ENCODE measurements around the gene GSN.

Gene GSN

DNA sequence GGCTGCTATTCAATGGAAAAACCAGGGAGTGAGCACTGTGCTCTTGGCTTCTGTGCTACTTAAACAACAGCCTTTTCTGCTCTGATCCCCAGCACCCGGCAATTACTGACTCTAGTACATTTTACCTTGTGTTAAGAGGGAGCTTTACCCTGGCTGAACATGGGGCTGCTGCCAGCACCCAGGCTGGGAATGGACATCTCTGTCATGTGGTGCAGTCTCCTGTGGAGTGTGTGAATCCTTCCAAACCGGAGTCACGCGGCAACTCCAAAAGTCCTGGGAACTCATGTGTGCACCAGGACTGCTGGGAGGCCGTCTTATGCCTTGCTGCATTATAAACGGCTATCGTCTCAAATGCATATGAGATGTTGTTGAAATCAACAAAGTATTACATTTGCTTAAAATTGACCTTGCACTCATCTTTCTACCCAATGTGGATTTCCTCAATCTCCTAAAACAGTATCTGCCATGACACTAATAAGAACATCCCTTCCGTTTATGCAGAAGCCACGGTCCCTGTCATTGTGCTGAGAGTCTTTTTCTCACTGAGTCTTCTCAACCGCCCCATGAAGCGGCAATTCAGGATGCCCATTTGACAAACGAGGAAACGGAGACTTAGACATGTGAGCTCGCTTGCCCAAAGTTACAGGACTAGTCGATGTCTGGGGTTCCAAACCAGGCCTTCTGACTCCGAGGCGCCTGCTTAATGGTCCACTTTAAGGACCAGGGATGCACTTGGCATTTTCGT is 884 bp upstream of the GSN start:
- Histone ChIP-seq H3K9ac (ENCODE audit: low read depth, low read length) (peak overlapping the region; percentile 78), H3K9me3 (replicated peaks; ENCODE audit: low read length) (no peaks in the 10 kb centered on the region), H3K4me3 (ENCODE audit: low read length) (peak overlapping the region; percentile 85), H3K4me1 (ENCODE audit: control insufficient read depth, insufficient read depth, low read length) (peaks cover 44% of the 10 kb centered on the region), H3K36me3 (ENCODE audit: insufficient read depth, low read length) (no peaks in the 10 kb centered on the region), H3K27me3 (ENCODE audit: control insufficient read depth, insufficient read depth, low read length) (no peaks in the 10 kb centered on the region), H3K4me2 (ENCODE audit: low read length) (peak overlapping the region; percentile 94)

DNA sequence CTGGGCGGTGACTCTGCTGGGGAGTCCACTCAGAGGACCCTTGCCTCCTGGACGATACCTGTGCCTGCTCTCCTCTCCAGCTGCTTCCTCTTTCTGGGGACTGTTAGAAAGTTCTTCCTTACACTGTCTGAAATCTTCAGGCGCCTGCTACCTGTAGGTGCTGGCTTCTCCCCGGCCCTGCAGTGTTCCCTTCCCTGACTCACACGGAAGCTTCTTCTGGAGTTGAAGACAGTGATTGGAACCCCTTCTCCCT is 562 bp downstream of the GSN start:
- H3K4me1 ChIP-seq (ENCODE audit: control insufficient read depth, insufficient read depth, low read length), result peaks cover 48% of the 10 kb centered on the region

DNA sequence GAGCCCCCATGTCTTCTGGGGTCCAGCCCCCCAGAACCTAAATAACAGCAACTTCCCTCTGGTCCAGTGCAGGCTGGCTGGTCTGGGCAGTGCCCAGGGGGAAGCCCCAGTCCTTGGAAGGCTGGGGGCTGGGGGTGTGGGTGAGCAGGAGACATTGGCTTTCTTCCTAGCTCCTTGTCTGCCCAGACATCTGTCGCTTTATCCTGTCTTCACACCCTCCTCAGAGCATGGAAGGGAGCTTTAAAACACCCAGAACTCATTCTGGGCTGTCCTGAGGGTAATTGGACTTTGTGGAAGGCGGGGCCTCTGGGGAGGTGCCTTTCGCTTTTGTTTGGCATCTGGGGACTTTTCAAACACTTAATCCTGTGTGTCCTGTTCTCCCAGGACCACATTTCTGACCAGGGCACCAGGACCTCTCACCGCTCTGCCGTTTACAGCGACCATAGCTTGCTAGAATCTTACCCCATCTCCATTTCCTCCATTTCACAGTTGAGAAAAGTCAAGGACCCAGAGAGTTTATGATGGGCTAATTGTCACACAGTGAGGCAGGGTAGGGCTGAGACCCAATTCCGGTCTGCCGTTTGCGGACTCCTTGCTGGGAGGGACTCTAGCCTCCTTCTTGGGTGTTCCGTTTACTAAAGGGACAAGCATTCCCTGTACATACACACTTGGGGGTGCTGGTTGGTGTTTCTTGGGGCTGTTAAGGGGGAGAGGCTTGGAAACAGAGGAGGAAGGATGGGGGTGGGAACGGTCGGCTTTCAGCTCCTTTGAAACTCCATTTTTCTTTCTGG is 1.1 kb downstream of the GSN start:
- Histone ChIP-seq H3K9me3 (replicated peaks; ENCODE audit: low read length) (no peaks in the 10 kb centered on the region), H3K27me3 (ENCODE audit: control insufficient read depth, insufficient read depth, low read length) (no peaks in the 10 kb centered on the region), H3K4me2 (ENCODE audit: low read length) (peak overlapping the region; percentile 94), H3K4me3 (ENCODE audit: low read length) (peak overlapping the region; percentile 85), H3K9ac (ENCODE audit: low read depth, low read length) (peak overlapping the region; percentile 85), H3K36me3 (ENCODE audit: insufficient read depth, low read length) (no peaks in the 10 kb centered on the region), H3K4me1 (ENCODE audit: control insufficient read depth, insufficient read depth, low read length) (peaks cover 50% of the 10 kb centered on the region)

More for the DNA sequence above, 562 bp downstream of the GSN start:
- no peaks in the 10 kb centered on the region for H3K36me3 ChIP-seq (ENCODE audit: insufficient read depth, low read length)
- no peaks in the 10 kb centered on the region for H3K27me3 ChIP-seq (ENCODE audit: control insufficient read depth, insufficient read depth, low read length)
- H3K4me2 ChIP-seq (ENCODE audit: low read length), result peak overlapping the region; percentile 94
- H3K9ac ChIP-seq (ENCODE audit: low read depth, low read length), result peak overlapping the region; percentile 85
- no peaks in the 10 kb centered on the region for H3K9me3 ChIP-seq (replicated peaks; ENCODE audit: low read length)
- peak overlapping the region; percentile 85 for H3K4me3 ChIP-seq (ENCODE audit: low read length)

DNA sequence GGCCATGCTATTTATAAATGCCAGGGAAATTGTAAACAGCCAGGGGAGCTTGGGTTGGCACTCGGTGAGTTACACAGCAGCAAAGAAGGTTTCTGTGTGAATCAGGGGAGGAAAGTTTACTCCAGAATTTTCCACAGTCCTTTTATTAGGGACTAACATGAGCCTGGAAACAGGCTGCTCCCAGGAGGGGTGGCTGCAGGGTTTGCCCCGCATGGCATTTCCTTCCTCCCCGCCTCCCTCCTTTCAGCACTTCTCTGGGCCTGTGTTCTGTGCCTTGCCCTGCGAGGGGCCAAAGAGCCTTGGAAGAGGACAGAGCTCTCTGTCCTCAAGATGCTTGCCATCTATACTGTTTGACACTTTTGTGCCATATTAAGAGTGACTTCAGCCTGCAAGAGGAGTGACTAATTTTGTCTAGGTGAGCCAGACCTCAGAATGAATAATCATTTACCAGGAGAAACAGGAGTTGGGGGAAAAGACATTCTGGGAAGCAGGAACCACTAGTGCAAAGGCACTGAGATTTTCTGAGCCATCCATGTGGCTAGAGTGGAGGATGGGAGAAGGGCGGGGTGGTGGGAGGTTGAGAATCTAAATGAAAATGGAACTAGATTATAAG is 1.8 kb downstream of the GSN start:
- H3K4me3 ChIP-seq (ENCODE audit: low read length), result peak overlapping the region; percentile 85
- H3K27me3 ChIP-seq (ENCODE audit: control insufficient read depth, insufficient read depth, low read length), result no peaks in the 10 kb centered on the region
- H3K36me3 ChIP-seq (ENCODE audit: insufficient read depth, low read length), result no peaks in the 10 kb centered on the region
- peak overlapping the region; percentile 85 for H3K9ac ChIP-seq (ENCODE audit: low read depth, low read length)
- H3K9me3 ChIP-seq (replicated peaks; ENCODE audit: low read length), result no peaks in the 10 kb centered on the region
- H3K4me1 ChIP-seq (ENCODE audit: control insufficient read depth, insufficient read depth, low read length), result peaks cover 57% of the 10 kb centered on the region
- H3K4me2 ChIP-seq (ENCODE audit: low read length), result peak overlapping the region; percentile 94

DNA sequence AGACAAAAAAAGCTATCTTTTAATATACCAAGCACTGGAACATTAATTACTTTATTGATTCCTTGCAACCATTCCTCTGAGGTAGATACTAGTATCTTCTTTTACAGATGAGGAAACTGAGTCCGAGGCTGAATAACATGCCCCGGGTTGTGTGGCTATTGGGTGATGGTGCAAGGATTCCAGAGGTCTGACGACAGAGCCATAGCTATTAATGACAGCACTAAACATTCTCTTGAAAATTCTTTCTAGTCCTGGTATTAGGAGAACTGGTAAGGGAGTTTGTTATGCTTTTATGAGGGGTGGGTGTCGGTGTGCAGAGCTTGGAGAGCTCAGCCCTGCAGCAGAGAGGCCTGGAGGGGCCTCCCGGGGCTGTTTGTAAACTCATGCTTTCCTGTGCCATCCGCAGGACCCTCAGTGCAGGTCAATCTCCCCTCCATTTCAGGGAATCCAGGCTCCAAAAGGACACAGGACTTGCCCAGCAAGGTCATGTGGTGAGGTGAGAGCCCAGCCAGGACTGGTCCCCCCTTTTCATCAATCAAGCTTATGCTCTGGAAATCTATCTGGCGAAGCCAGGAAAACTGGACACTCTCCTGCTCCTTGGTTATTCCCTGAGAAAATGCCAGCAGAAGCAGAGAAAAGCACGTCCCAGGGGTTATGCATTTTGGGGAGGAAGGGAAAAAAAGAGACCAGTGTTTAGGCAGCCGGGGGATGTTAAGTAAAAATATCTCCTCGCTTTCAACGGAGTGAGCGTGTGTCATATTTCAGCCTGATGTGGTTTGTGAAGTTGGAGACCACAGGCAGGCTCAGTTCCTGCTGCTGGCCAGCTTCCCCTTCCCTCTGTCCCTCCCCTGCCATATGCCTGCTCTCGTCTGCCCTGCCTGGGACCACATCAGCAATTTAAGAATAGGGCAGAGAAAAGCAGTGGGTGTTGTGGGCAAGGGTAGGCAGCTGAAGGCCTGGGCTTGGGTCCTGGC is 3.7 kb downstream of the GSN start:
- H3K4me2 ChIP-seq (ENCODE audit: low read length), result peak overlapping the region; percentile 94
- no peaks in the 10 kb centered on the region for H3K9me3 ChIP-seq (replicated peaks; ENCODE audit: low read length)
- H3K9ac ChIP-seq (ENCODE audit: low read depth, low read length), result peak overlapping the region; percentile 85
- no peaks in the 10 kb centered on the region for H3K36me3 ChIP-seq (ENCODE audit: insufficient read depth, low read length)
- no peaks in the 10 kb centered on the region for H3K27me3 ChIP-seq (ENCODE audit: control insufficient read depth, insufficient read depth, low read length)
- H3K4me1 ChIP-seq (ENCODE audit: control insufficient read depth, insufficient read depth, low read length), result peaks cover 75% of the 10 kb centered on the region
- peak overlapping the region; percentile 47 for H3K4me3 ChIP-seq (ENCODE audit: low read length)

DNA sequence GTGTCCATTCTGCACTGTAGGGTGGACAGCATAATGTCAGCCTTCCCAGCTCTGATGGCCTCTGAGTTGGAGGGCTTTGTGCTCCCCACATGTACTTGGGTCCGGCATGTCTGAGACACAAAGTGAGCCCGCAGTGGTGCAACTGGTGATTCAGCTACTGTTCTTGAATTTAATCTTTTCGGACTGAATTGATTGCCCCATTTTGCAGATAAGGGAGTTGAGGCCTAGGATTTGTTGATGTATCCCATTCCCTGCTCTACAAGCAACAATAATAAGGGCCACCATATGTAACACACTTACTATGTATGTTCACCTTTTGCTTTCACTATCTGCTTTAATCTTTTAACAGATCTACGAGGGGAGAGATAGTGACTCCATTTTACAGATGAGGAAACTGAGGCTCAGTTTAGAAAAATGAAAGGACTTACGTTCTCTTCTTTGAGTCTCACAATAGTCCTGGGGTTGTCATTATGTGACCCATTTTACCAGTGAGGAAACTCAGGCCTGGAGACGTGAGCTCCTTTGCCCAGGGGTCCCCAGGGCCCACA is 4.5 kb downstream of the GSN start:
- no peaks in the 10 kb centered on the region for H3K27me3 ChIP-seq (ENCODE audit: control insufficient read depth, insufficient read depth, low read length)
- H3K4me3 ChIP-seq (ENCODE audit: low read length), result peak overlapping the region; percentile 40
- H3K4me1 ChIP-seq (ENCODE audit: control insufficient read depth, insufficient read depth, low read length), result peaks cover 79% of the 10 kb centered on the region
- H3K4me2 ChIP-seq (ENCODE audit: low read length), result peak overlapping the region; percentile 94
- no peaks in the 10 kb centered on the region for H3K36me3 ChIP-seq (ENCODE audit: insufficient read depth, low read length)
- no peaks in the 10 kb centered on the region for H3K9me3 ChIP-seq (replicated peaks; ENCODE audit: low read length)
- H3K9ac ChIP-seq (ENCODE audit: low read depth, low read length), result peak overlapping the region; percentile 85

DNA sequence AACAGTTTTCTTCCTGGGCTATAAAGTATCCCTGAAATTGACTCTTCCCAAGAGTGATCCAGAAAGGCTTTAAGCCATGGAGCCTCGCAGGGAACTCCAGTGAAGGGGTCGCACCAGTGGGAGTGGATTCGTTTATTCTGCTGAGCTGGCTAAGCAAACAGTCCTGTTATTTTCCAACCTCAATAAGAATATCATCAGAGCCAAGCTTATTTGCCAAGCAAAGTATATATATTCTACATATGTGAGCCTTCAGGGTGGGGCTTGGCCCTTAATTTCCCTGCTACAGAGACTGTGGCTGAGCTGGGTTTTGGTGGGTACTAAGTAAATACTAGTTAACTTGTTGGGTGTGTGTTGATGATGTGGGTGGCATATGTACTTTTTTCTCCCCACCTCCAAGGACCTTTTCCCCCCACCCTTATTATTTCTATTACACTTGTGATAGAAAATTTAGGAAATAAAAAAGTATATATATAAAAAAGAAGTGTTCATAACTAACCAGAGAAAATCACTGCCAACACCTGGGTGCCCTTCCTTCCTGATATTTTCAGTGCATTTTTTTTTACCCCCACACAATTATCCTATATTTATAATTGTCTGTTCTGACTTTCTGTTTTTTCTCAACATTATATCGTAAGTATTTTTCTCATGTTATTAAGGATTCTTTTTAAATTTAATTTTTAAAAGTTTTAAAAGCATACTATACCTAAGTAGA is 5.3 kb downstream of the GSN start:
- Histone ChIP-seq H3K4me1 (ENCODE audit: control insufficient read depth, insufficient read depth, low read length) (peaks cover 83% of the 10 kb centered on the region), H3K4me3 (ENCODE audit: low read length) (no peak overlapping the region), H3K9me3 (replicated peaks; ENCODE audit: low read length) (no peaks in the 10 kb centered on the region), H3K9ac (ENCODE audit: low read depth, low read length) (no peak overlapping the region), H3K27me3 (ENCODE audit: control insufficient read depth, insufficient read depth, low read length) (no peaks in the 10 kb centered on the region), H3K4me2 (ENCODE audit: low read length) (no peak overlapping the region), H3K36me3 (ENCODE audit: insufficient read depth, low read length) (no peaks in the 10 kb centered on the region)

DNA sequence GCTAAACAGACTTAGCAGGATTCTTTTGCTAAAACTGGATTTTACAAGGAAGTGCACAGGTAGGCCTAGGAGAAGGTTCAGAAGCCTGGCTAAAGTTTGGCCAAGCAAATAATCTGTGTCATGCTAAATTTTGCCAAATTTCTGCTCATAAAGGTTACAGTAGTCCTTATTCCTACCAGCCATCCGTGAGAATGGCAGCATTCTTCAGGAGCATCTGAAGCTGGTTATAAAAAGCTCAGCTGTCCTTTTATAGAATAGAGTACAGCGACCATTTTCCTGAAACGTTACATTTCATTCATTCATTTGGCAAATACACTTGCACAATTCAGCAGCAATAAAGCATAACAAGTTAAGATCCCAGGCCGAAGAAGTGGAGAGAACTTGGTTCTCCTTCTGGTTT is 6.9 kb downstream of the GSN start:
- Histone ChIP-seq H3K27me3 (ENCODE audit: control insufficient read depth, insufficient read depth, low read length) (no peaks in the 10 kb centered on the region), H3K4me3 (ENCODE audit: low read length) (no peak overlapping the region)

DNA sequence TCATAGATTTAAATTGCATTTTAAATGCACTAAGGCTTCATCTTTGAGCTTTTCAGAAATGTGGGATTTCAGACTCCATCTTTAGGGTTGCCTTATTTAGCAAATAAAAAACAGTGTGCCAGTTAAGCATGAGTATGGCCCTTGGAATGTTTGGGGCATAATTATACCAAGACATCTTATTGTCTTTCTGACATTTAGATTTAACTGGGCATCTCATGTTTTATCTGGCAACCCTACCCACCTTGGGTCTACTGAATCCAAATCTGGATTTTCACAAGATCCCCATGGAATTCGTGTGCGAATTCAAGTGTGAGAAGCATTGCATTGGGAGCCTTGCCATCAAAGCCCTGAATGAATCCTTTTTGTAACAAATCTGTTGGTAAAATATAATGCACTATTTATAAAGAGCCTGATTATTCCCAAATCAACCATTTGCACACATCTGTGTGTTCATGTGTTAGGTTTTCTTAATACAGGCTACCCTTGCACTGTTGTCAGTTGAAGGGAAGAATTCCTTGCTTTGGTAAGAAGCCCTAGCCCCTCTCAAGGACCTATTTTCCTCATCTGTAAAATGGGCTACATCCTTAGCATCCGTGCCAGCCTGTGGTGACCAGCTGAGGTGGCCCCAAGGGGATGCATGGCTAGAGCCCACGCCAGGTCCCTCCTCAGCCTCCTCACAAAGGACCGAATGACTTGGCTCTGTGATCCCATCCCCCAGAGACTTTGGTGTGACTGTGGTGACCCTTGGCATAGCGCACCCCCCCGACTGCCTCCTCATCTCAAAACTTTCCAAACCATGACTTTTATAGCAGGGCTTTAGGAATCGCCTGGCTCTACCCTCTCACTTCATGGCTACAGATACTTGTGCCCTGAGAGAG is 8.1 kb downstream of the GSN start:
- H3K9ac ChIP-seq (ENCODE audit: low read depth, low read length), result no peak overlapping the region
- H3K27me3 ChIP-seq (ENCODE audit: control insufficient read depth, insufficient read depth, low read length), result no peaks in the 10 kb centered on the region
- H3K4me2 ChIP-seq (ENCODE audit: low read length), result peak overlapping the region; percentile 28
- H3K4me1 ChIP-seq (ENCODE audit: control insufficient read depth, insufficient read depth, low read length), result peaks cover 92% of the 10 kb centered on the region
- H3K4me3 ChIP-seq (ENCODE audit: low read length), result no peak overlapping the region
- no peaks in the 10 kb centered on the region for H3K9me3 ChIP-seq (replicated peaks; ENCODE audit: low read length)
- H3K36me3 ChIP-seq (ENCODE audit: insufficient read depth, low read length), result peaks cover 2% of the 10 kb centered on the region

More for the DNA sequence above, 6.9 kb downstream of the GSN start:
- Histone ChIP-seq H3K36me3 (ENCODE audit: insufficient read depth, low read length) (no peaks in the 10 kb centered on the region), H3K9ac (ENCODE audit: low read depth, low read length) (no peak overlapping the region), H3K9me3 (replicated peaks; ENCODE audit: low read length) (no peaks in the 10 kb centered on the region), H3K4me1 (ENCODE audit: control insufficient read depth, insufficient read depth, low read length) (peaks cover 92% of the 10 kb centered on the region), H3K4me2 (ENCODE audit: low read length) (no peak overlapping the region)

DNA sequence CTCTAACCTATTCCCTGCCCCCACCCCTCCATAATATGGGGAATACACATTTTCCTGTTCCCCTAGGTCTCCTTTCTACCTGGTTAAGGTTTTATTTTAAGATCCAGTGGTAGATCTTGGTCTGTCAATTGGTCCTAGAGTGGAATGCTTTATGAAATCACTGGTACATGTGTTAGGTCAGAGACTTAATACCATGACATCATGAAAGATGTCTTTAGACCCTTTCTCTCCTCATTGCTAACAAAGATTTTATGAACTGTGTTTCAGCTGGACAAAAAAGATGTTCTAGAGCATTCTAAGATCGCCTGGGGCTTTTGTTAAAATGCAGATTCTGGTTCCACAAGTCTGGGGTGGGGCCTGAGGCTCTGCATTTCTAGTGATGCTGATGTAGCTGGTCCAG is 9.1 kb downstream of the GSN start:
- Histone ChIP-seq H3K9ac (ENCODE audit: low read depth, low read length) (peak overlapping the region; percentile 75), H3K9me3 (replicated peaks; ENCODE audit: low read length) (no peaks in the 10 kb centered on the region), H3K27me3 (ENCODE audit: control insufficient read depth, insufficient read depth, low read length) (no peaks in the 10 kb centered on the region), H3K36me3 (ENCODE audit: insufficient read depth, low read length) (peaks cover 12% of the 10 kb centered on the region), H3K4me2 (ENCODE audit: low read length) (peak overlapping the region; percentile 77), H3K4me3 (ENCODE audit: low read length) (peak overlapping the region; percentile 0), H3K4me1 (ENCODE audit: control insufficient read depth, insufficient read depth, low read length) (peaks cover 92% of the 10 kb centered on the region)
